Stimulated activated CD8-positive, alpha-beta memory T cell treated with anti-CD3 and anti-CD28 coated beads, Interleukin-7, amount 100 ng/mL, for 4 hours (primary cell): ENCODE results near the gene GALC.

Experiments used
- DNase-seq, 2 donors: peaks; one replicate each; pipeline ENCODE4 v3.0.0-alpha.2; 2020; ENCODE audit warnings: low read depth in 2 of 2

Gene GALC

DNA sequence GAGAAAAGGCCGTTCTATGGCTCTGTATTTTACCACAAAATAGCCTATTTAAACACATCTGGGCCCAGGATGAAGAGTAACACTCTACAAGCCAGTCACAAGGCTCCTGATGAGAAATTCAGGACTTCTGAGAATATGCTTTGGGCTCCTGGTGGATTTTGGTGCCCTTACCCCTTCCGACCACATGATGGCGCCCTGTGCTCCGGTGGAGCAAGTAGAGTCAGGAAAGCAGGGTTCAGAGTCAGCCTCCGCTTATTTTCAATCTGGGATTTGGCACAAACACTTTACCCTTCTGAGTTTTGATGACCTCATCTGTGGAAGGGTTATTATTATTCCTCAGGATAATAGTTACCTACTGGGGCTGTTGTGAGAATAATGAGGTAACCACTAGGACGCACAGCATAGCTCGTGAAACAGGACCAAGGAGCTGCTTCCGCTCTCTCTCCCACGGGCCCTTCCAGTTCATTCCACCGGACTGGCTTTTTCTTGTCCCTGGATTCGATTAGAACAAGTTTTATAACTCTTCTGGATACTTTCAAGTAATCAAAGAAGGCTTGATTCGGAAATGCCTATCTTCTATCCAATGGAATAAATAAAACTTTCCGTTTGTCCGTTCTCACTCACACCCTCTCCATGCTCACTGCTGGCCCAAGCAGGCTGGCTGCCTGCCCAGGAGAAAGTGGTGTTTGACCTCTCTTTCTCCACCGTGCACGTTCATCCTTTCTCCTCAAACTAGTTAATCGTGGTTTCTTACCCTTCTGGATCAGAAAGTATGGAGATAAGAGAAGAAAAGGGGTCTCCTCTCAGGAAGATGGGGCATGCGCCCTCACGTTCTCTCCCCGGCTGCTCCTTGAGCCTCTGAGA is 104.6 kb downstream of the GALC start:
- DNase-seq = no peak

DNA sequence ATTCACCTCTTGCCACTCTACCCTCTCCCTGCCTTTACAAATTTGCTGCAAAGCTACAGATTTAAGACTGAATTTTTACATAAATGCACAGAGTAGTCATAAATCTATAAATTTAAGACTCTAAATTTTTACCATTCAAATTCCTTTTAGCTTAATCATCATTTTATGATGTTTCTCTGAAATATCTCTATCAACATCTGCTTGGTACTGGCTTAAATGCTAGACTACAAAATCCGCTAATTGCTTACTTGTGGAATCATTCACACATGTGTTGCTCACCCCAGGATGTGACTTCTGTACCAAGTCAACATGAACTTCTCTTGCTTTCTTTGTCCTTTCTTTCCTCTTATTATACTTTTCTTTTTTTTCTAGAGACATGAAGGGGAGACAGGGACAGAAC is 109.2 kb downstream of the GALC start:
- DNase-seq = no peak
